Activated CD8-positive, alpha-beta memory T cell treated with anti-CD3 and anti-CD28 coated beads for 48 hours (primary cell): ENCODE results near the gene TRMT61B.
A peak's percentile ranks its signal among the peaks of the same experiment; 100 is the strongest.

Experiments
- DNase-seq, 3 experiments: peaks; one replicate each; pipeline ENCODE4 v3.0.0-alpha.2; 2020; ENCODE audit warnings: low read depth in 2 of 3, low spot score in 2 of 3

The TRMT61B gene

GRCh38 chr2:28868611-28869010 is 1.5 kb downstream of the TRMT61B start:
- no peak for DNase-seq

- DNase-seq: no peak
These were observed 14.1 kb downstream of the TRMT61B start for GRCh38 chr2:28855977-28856376.

DNA sequence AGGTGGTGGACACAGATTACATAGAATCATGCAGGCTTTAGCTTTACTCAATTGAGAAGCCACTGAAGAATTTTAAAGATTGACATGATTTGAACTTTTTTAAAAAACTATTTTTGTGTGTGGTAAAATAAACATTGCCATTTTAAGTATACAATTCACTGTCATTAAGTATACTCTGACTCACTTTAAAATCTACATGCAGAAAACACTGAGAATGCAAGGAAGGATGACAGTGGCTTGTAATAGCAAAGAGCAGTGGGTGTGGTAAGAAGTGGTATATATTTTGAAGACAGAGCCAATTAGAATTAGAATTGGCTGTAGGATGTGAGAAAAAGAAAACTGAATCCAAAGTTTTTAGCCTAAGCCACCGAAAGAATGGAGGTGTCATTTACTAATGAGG is 14.9 kb downstream of the TRMT61B start:
- DNase-seq: no peak

- DNase-seq: no peak
These were observed 28.1 kb downstream of the TRMT61B start for GRCh38 chr2:28842042-28842441.

- no peak for DNase-seq
These were observed 31.1 kb downstream of the TRMT61B start for GRCh38 chr2:28838971-28839370.

- DNase-seq: no peak
These were observed 34.3 kb downstream of the TRMT61B start for GRCh38 chr2:28835781-28836180.

DNA sequence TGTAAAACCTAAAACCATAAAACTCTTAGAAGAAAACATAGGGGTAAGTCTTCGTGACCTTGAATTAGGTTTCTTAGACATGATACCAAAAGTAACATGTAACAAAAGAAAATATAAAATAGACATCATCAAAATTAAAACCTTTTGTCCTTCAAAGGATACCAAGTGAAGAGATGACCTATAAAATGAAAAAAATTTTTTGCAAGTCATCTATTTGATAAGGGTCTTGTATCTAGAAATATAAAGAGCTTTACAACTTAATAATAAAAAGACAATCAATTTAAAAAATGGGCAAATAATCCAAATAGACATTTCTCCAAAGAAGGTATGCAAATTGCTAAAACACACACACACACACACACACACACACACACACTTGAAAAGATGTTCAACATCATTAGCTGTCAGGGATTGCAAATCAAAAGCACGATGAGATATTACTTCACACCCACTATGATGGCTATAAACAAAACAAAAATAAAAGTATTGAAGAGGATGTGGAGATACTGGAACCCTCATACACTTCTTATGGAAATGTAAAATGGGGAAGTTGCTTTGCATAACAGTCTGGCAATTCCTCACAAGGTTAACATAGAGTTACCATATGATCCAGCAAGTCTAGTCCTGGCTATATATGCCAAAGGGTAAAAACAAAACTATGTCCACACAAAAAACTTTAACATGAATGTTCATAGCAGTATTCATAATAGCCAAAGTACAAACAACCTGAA is 36.2 kb downstream of the TRMT61B start:
- DNase-seq: no peak

DNA sequence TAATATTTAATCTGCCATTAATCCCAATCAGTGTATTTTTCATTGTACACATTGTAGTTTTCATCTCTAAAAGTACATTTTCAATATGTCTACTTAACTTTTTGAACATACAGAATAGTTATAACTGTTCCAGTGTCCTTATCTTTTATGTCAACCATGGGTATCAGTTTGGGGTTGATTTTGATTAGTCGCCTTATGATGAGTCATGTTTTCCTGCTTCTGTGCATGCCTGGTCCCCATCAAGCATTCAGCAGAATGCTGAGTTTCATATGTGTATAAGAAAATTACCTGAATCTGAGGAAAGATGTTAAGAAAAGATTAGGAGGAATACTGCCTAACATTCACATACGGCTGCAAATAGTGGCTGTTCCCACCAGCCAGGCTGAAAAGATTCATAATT is 41.7 kb downstream of the TRMT61B start:
- no peak for DNase-seq

GRCh38 chr2:28824870-28825269 is 45.2 kb downstream of the TRMT61B start:
- DNase-seq: no peak

GRCh38 chr2:28824207-28824606 is 45.9 kb downstream of the TRMT61B start:
- no peak for DNase-seq

DNA sequence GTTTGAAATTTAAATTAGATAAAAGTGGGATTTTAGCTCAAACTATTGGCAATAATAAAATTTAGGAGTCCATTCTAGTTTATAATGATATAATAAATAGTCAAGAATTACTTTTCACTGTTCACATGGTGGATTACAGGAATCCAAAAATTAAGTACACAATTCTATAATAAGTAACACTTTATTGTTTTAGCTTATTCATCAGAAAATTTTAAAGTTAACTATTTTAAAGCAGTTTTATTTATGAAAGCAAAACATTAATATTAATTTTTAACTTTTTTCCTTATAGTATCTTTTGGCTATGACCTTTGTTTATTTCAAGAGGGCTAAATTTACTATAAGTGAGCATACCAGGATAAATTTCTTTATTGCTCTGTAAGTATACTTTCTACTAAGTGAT is 48.1 kb downstream of the TRMT61B start:
- no peak for DNase-seq

- peak in 2 of 3 experiments; percentile 9 to 52 for DNase-seq
These were observed 48.7 kb downstream of the TRMT61B start for GRCh38 chr2:28821295-28821958.

DNA sequence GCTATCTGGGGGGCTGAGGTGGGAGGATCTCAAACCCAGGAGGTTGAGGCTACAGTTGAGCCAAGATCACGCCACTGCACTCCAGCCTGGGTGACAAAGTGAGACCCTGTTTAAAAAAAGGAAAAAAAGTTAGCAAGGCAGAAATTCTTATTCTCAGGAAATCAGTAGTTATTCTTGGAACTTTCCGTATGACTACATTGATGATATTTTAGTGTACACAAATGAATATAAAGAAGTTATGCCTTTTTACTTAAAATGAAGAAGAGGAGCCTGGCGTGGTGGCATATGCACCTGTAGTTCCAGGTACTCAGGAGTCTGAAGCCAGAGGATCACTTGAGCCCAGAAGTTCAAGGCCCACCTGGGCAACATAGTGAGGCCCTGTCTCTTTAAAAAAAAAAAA is 52.1 kb downstream of the TRMT61B start:
- DNase-seq: no peak

- DNase-seq: peak; percentile 55 to 64 (median 56)
These were observed 59.5 kb downstream of the TRMT61B start, which contains the start of gene SPDYA for GRCh38 chr2:28810384-28811285. Gene SPDYA (plus strand): TSS chr2:28810834. CDS start chr2:28816015, 5,181 bp downstream.

- no peak for DNase-seq
These were observed 60.2 kb downstream of the TRMT61B start for GRCh38 chr2:28809927-28810326.

DNA sequence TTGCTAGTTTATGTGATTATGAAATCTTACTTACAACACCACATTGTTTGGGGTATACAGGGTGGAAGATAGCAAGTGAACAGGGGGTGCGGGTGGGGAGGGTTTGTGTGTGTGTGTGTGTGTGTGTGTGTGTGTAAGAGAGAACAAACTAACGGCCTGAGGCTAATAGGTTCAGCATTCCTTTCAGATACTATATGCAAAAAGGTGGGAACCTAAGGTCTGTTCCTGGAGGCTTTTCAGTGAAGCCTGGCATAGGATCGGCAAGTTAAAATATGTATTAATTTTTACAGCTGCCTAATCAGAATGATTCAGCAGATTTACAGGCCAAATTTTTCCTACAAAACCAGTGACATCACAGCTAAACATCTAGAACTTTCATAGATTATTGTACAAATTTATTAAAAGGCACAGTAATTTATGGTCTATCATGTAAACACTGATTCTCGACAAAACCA is 67.1 kb downstream of the TRMT61B start:
- no peak for DNase-seq

DNA sequence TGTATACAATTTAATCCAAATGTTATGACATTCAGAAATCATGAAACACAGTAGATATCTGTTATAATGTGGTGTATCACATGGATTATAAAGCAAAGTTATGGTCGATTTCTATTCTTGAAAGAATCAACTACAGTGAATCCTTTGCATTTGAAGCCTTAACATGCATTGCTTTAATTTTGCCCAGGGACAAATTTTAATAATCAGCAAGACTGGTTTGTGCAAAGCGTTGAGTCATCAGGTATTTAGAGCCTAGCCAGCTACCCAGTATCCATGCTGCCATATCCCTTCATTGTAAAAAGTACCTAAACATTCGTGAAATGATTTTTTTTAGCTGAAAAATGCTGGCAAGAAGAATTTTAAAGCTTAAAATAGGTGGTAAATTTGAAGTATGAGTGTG is 68.4 kb downstream of the TRMT61B start:
- no peak for DNase-seq
